Subcutaneous adipose tissue (tissue), 4 donors: Measurements from ENCODE around the gene TCF7L2. TPM values are rescaled to one million over a fixed set of nuclear protein-coding genes. Genes with fewer than 3 reads are reported as not detected.

Experiments used
- CTCF ChIP-seq: fragments of 450-650 bp; IDR thresholded peaks from one replicate; pipeline ENCODE4 v1.5.1; 2016; ENCODE audit warnings: low read depth, mild to moderate bottlenecking, control low read depth, antibody characterized with exemption, moderate library complexity
- total RNA-seq, 4 donors: library from RNA; depleted of rRNA; stranded (reverse); fragments of >200 nt; gene quantifications; one replicate each; pipeline ENCODE4 v1.1.0, GENCODE V29; 2016

Gene TCF7L2
- total RNA-seq, 4 donors from 2014 or later, result 24.3 to 70.1 (median 43.5) TPM

- TF ChIP-seq CTCF, result no peak
Measured at GRCh38 chr10:113007343-113007771, 57.3 kb downstream of the TCF7L2 start.

GRCh38 chr10:113007821-113008220 is 57.8 kb downstream of the TCF7L2 start:
- no peak for TF ChIP-seq CTCF

GRCh38 chr10:113011592-113012374 is 61.7 kb downstream of the TCF7L2 start:
- no peak for TF ChIP-seq CTCF

DNA sequence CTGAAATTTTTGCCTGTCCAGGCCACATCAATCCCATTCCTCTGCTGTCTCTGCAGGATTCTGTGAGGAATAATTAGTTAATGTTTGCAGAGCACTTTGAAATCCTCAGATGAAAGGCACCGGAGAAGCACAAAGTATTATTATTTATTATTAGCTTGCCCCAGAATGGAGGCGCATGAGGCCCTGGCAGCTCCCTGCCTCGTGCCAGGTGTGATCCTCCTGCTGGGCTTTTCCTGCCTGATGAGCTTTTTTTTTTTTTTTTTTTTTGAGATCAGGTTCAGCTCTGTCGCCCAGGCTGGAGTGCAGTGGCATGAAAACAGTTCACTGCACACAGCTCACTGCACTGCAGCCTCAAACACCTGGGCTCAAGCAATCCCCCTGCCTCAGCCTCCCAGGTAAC is 65.2 kb downstream of the TCF7L2 start:
- no peak for TF ChIP-seq CTCF

GRCh38 chr10:113017376-113017775 is 67.3 kb downstream of the TCF7L2 start:
- no peak for TF ChIP-seq CTCF

DNA sequence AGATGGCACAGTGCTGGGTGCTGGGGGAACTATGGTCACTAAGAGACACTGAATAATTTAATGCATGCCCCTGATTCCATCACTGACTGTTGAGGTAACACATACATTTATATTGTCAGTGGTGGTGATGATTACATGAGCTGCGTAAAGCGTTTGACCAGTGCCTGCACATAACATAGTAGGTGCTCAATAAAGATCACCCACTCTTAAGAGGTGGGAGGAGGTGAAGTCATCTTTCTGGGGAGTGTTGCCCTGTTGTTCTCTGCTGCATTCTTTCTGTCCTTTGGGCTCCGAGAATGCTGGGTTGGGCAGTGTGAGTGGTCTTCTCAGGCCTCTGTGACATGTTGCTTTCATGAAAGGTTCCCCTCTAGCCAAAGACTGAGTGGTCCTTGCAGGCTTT is 68.0 kb downstream of the TCF7L2 start:
- TF ChIP-seq CTCF, result no peak

DNA sequence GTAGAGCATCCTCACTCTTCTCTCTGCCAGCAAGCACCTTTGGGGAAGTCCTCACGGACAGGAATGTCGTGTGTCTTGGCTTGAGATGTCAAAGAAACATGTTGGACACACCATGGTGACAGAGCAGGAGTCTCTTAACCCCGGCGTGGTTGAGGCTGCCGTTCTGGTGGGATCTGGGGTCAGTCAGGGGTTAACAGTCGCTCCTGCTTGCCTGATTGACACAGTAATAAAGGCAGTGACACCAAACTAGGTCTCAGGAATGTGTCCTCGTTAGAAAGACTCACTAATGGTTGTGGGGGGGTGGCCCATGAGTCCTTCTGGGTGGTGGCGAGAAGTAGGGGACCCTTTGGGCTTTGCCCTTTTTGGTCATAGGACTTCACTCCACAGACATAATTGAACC is 69.0 kb downstream of the TCF7L2 start:
- no peak for TF ChIP-seq CTCF
